Neural crest cell (in vitro differentiated cells): Measurements from ENCODE around the gene GAREM1. TPM values are rescaled to one million over a fixed set of nuclear protein-coding genes. Genes with fewer than 3 reads are reported as not detected.

Experiments
- DNase-seq: peaks from one replicate; pipeline ENCODE4 v3.0.0; 2021; ENCODE audit warnings: low read depth, mixed read lengths, low spot score
- H3K27ac Mint-ChIP-seq: one replicate; pipeline ENCODE4 v1.8.0; 2021; ENCODE audit warnings: mild to moderate bottlenecking, mixed read lengths; ENCODE audit not compliant: unreplicated experiment
- H3K27me3 Mint-ChIP-seq: 2 replicates; pipeline ENCODE4 v1.8.0; 2021; ENCODE audit warnings: low read depth, mild to moderate bottlenecking, mixed read lengths
- H3K36me3 Mint-ChIP-seq: 2 replicates; pipeline ENCODE4 v1.8.0; 2021; ENCODE audit warnings: low read depth, mild to moderate bottlenecking, mixed read lengths
- H3K4me1 Mint-ChIP-seq: 2 replicates; pipeline ENCODE4 v1.8.0; 2021; ENCODE audit warnings: mixed read lengths
- H3K4me3 Mint-ChIP-seq: one replicate; pipeline ENCODE4 v1.8.0; 2021; ENCODE audit warnings: mild to moderate bottlenecking, mixed read lengths
- H3K9me3 Mint-ChIP-seq: 2 replicates; pipeline ENCODE4 v1.8.0; 2021; ENCODE audit warnings: mixed read lengths
- CTCF ChIP-seq: fragments of 200-600 bp; sonication (generic); conservative IDR thresholded peaks from 2 replicates; pipeline ENCODE4 v1.5.0; 2021; ENCODE audit warnings: antibody characterized with exemption, mild to moderate bottlenecking
- total RNA-seq: library from RNA; stranded (reverse); gene quantifications from 2 replicates; pipeline ENCODE4 v1.2.1, GENCODE V29; 2021

The GAREM1 gene
- total RNA-seq, 1 donor from 2014 or later, result 11.0 TPM

- H3K4me1 Mint-ChIP-seq, result peaks cover 20% of the 10 kb centered on the region
- H3K4me3 Mint-ChIP-seq, result no peak overlapping the region
- TF ChIP-seq CTCF, result no peak
- no peak overlapping the region for H3K27ac Mint-ChIP-seq
- H3K27me3 Mint-ChIP-seq, result no peaks in the 10 kb centered on the region
- no peaks in the 10 kb centered on the region for H3K36me3 Mint-ChIP-seq
- no peaks in the 10 kb centered on the region for H3K9me3 Mint-ChIP-seq
- no peak for DNase-seq
These were observed 215.1 kb downstream of the GAREM1 start for GRCh38 chr18:32255570-32255969.

- no peak overlapping the region for H3K27ac Mint-ChIP-seq
These were observed 218.4 kb downstream of the GAREM1 start for GRCh38 chr18:32252141-32252860.

GRCh38 chr18:32251466-32251865, 219.2 kb downstream of the GAREM1 start:
- Mint-ChIP-seq H3K27me3 (no peaks in the 10 kb centered on the region), H3K9me3 (no peaks in the 10 kb centered on the region), H3K4me1 (peaks cover 20% of the 10 kb centered on the region), H3K4me3 (no peak overlapping the region), H3K27ac (no peak overlapping the region), H3K36me3 (no peaks in the 10 kb centered on the region)
- no peak for TF ChIP-seq CTCF
- DNase-seq, result no peak

More at GRCh38 chr18:32252141-32252860, 218.4 kb downstream of the GAREM1 start:
- Mint-ChIP-seq H3K36me3 (no peaks in the 10 kb centered on the region), H3K4me3 (no peak overlapping the region), H3K9me3 (no peaks in the 10 kb centered on the region), H3K27me3 (no peaks in the 10 kb centered on the region), H3K4me1 (peaks cover 20% of the 10 kb centered on the region)
- no peak for DNase-seq
- TF ChIP-seq CTCF, result no peak

- H3K9me3 Mint-ChIP-seq, result no peaks in the 10 kb centered on the region
- TF ChIP-seq CTCF, result no peak
- no peaks in the 10 kb centered on the region for H3K36me3 Mint-ChIP-seq
- no peak overlapping the region for H3K27ac Mint-ChIP-seq
- H3K4me3 Mint-ChIP-seq, result no peak overlapping the region
- no peaks in the 10 kb centered on the region for H3K27me3 Mint-ChIP-seq
- peaks cover 20% of the 10 kb centered on the region for H3K4me1 Mint-ChIP-seq
- DNase-seq, result no peak
These were observed 221.3 kb downstream of the GAREM1 start for GRCh38 chr18:32249147-32249929.

- H3K27ac Mint-ChIP-seq, result no peak overlapping the region
- no peaks in the 10 kb centered on the region for H3K27me3 Mint-ChIP-seq
- H3K36me3 Mint-ChIP-seq, result no peaks in the 10 kb centered on the region
- no peaks in the 10 kb centered on the region for H3K4me1 Mint-ChIP-seq
- no peaks in the 10 kb centered on the region for H3K9me3 Mint-ChIP-seq
- DNase-seq, result no peak
- no peak for TF ChIP-seq CTCF
- no peak overlapping the region for H3K4me3 Mint-ChIP-seq
These were observed 225.8 kb downstream of the GAREM1 start for GRCh38 chr18:32244881-32245280.
